Neuronal stem cell (in vitro differentiated cells): ENCODE measurements around the gene CPM.
"Not testable (repeated sequence)": the region's sequence is repeated elsewhere in the genome, so short reads cannot be mapped to it uniquely, and the experiment has no call there.

Experiments used
- DNase-seq: peaks from one replicate; pipeline ENCODE4 v3.0.0-alpha.2; 2013; ENCODE audit warnings: low spot score
- H2AFZ ChIP-seq: one replicate; pipeline ENCODE4 v1.6.1; 2013; ENCODE audit warnings: mild to moderate bottlenecking, low read length, inconsistent platforms
- H2AK5ac ChIP-seq: 2 replicates; pipeline ENCODE4 v1.6.1; 2013; ENCODE audit warnings: low read depth, mild to moderate bottlenecking, inconsistent platforms, low read length, moderate library complexity, mixed read lengths
- H2BK120ac ChIP-seq: 2 replicates; pipeline ENCODE4 v1.6.1; 2013; ENCODE audit warnings: low read depth, mild to moderate bottlenecking, inconsistent platforms, low read length, moderate library complexity, mixed read lengths
- H2BK12ac ChIP-seq: one replicate; pipeline ENCODE4 v1.6.1; 2013; ENCODE audit warnings: low read length, inconsistent platforms
- H2BK15ac ChIP-seq: 2 replicates; pipeline ENCODE4 v1.6.1; 2013; ENCODE audit warnings: mild to moderate bottlenecking, low read length, inconsistent platforms, mixed read lengths
- H2BK5ac ChIP-seq: one replicate; pipeline ENCODE4 v1.6.1; 2013; ENCODE audit warnings: inconsistent platforms, mild to moderate bottlenecking, low read length, moderate library complexity
- H3K14ac ChIP-seq: one replicate; pipeline ENCODE4 v1.6.1; 2013; ENCODE audit warnings: low read length, inconsistent platforms
- H3K18ac ChIP-seq: 2 replicates; pipeline ENCODE4 v1.6.1; 2013; ENCODE audit warnings: low read length, inconsistent platforms
- H3K23ac ChIP-seq: 2 replicates; pipeline ENCODE4 v1.6.1; 2013; ENCODE audit warnings: low read depth, mild to moderate bottlenecking, mixed read lengths, low read length, inconsistent platforms; ENCODE audit not compliant: poor library complexity
- H3K27ac ChIP-seq: replicated peaks from 3 replicates; pipeline ENCODE4 v1.5.1; 2013; ENCODE audit warnings: low read length, inconsistent platforms
- H3K27me3 ChIP-seq, 3 experiments: 2 replicates each; pipeline ENCODE4 v1.6.1; 2013; ENCODE audit warnings: low read length in 3 of 3, mild to moderate bottlenecking in 2 of 3, inconsistent platforms in 1 of 3, low read depth in 1 of 3, mixed read lengths in 1 of 3, moderate library complexity in 1 of 3; ENCODE audit not compliant: control insufficient read depth in 3 of 3, insufficient read depth in 3 of 3
- H3K36me3 ChIP-seq, 2 donors: replicated peaks in 1 of 2; 2 replicates each; pipeline ENCODE4 v1.6.1; 2013; ENCODE audit warnings: low read length in 2 of 2; ENCODE audit not compliant: control insufficient read depth in 2 of 2, insufficient read depth in 2 of 2
- H3K4ac ChIP-seq: 2 replicates; pipeline ENCODE4 v1.6.1; 2013; ENCODE audit warnings: inconsistent platforms, mild to moderate bottlenecking, low read length, moderate library complexity
- H3K4me1 ChIP-seq, 2 donors: 1 replicate in 1 of 2; 2 replicates in 1 of 2; pipeline ENCODE4 v1.6.1; 2013; ENCODE audit warnings: low read length in 2 of 2, low read depth in 1 of 2; ENCODE audit not compliant: control insufficient read depth in 2 of 2, insufficient read depth in 1 of 2
- H3K4me2 ChIP-seq: one replicate; pipeline ENCODE4 v1.6.1; 2013; ENCODE audit warnings: mild to moderate bottlenecking, low read length, inconsistent platforms; ENCODE audit not compliant: insufficient read depth, poor library complexity, severe bottlenecking
- H3K4me3 ChIP-seq, 2 donors: 2 replicates each; pipeline ENCODE4 v1.5.1; 2013; ENCODE audit warnings: low read length in 2 of 2, mild to moderate bottlenecking in 2 of 2, inconsistent platforms in 1 of 2, moderate library complexity in 1 of 2
- H3K79me1 ChIP-seq: one replicate; pipeline ENCODE4 v1.6.1; 2013; ENCODE audit warnings: low read depth, mild to moderate bottlenecking, inconsistent platforms, low read length, moderate library complexity
- H3K9ac ChIP-seq: one replicate; pipeline ENCODE4 v1.6.1; 2013; ENCODE audit warnings: mild to moderate bottlenecking, low read depth, low read length, inconsistent platforms; ENCODE audit not compliant: poor library complexity
- H3K9me3 ChIP-seq, 2 donors: replicated peaks in 1 of 2; 2 replicates each; pipeline versions ENCODE3 to v1.6.1; 2013; ENCODE audit warnings: low read length in 2 of 2, mild to moderate bottlenecking in 2 of 2, inconsistent platforms in 1 of 2, low read depth in 1 of 2, mixed read lengths in 1 of 2, moderate library complexity in 1 of 2; ENCODE audit not compliant: control insufficient read depth in 2 of 2, insufficient read depth in 1 of 2
- H4K8ac ChIP-seq: one replicate; pipeline ENCODE4 v1.6.1; 2013; ENCODE audit warnings: low read depth, mild to moderate bottlenecking, inconsistent platforms, low read length, moderate library complexity
- H4K91ac ChIP-seq: one replicate; pipeline ENCODE4 v1.6.1; 2013; ENCODE audit warnings: low read length, low read depth, mild to moderate bottlenecking, inconsistent platforms; ENCODE audit not compliant: poor library complexity
- WGBS, 2 donors: extraction: QIAGEN DNeasy Blood & Tissue Kit; methylation state at CpG; one replicate each; pipeline ENCODE4 v1.1.7; 2013; ENCODE audit warnings: missing lambda C conversion rate in 2 of 2, mixed read lengths in 1 of 2; ENCODE audit not compliant: insufficient read length in 2 of 2, insufficient replicate concordance in 1 of 2; ENCODE audit errors: extremely low coverage in 2 of 2; 5-methylcytosine and 5-hydroxymethylcytosine counted together

CPM gene

GRCh38 chr12:68823696-68824095, 109.3 kb downstream of the CPM start:
- H2AK5ac ChIP-seq, result no peak overlapping the region
- H2BK5ac ChIP-seq, result no peak overlapping the region
- H2BK15ac ChIP-seq, result no peak overlapping the region
- no peak for DNase-seq
- no peak overlapping the region for H4K8ac ChIP-seq
- no CpG with 5 or more reads among the region's 3 CpGs for whole genome bisulfite sequencing, 2 donors
- no peak overlapping the region for H3K4me2 ChIP-seq
- H3K27me3 ChIP-seq, result no peaks in the 10 kb centered on the region
- H4K91ac ChIP-seq, result no peak overlapping the region
- H3K79me1 ChIP-seq, result peaks cover 4% of the 10 kb centered on the region
- H2BK120ac ChIP-seq, result no peak overlapping the region
- H2BK12ac ChIP-seq, result no peak overlapping the region
- H3K36me3 ChIP-seq, result peaks cover 22 to 100% of the 10 kb centered on the region in 2 donors
- H2AFZ ChIP-seq, result no peak overlapping the region
- no peak overlapping the region for H3K18ac ChIP-seq
- no peak overlapping the region for H3K4me3 ChIP-seq
- H3K9me3 ChIP-seq, result no peaks in the 10 kb centered on the region
- H3K4me1 ChIP-seq, result no peaks in the 10 kb centered on the region
- no peak overlapping the region for H3K9ac ChIP-seq
- H3K23ac ChIP-seq, result no peak overlapping the region
- H3K27ac ChIP-seq, result no peak overlapping the region
- H3K14ac ChIP-seq, result no peak overlapping the region
- H3K4ac ChIP-seq, result no peak overlapping the region

- H3K36me3 ChIP-seq, result peaks cover 20 to 99% of the 10 kb centered on the region in 2 donors
- no peak overlapping the region for H2BK15ac ChIP-seq
- no peak overlapping the region for H2BK5ac ChIP-seq
- no peak overlapping the region for H2BK120ac ChIP-seq
- no peaks in the 10 kb centered on the region for H3K27me3 ChIP-seq
- no peak overlapping the region for H2BK12ac ChIP-seq
- H3K27ac ChIP-seq, result no peak overlapping the region
- H3K4me3 ChIP-seq, result no peak overlapping the region
- H3K23ac ChIP-seq, result no peak overlapping the region
- no CpG with 5 or more reads among the region's 6 CpGs for WGBS, 2 donors
- no peak overlapping the region for H2AK5ac ChIP-seq
- no peak overlapping the region for H4K8ac ChIP-seq
- DNase-seq, result no peak
- H3K9me3 ChIP-seq, result no peaks in the 10 kb centered on the region
- H4K91ac ChIP-seq, result no peak overlapping the region
- H2AFZ ChIP-seq, result no peak overlapping the region
- no peak overlapping the region for H3K9ac ChIP-seq
- no peak overlapping the region for H3K4ac ChIP-seq
- no peak overlapping the region for H3K4me2 ChIP-seq
- no peak overlapping the region for H3K18ac ChIP-seq
- no peak overlapping the region for H3K14ac ChIP-seq
- peaks cover 4% of the 10 kb centered on the region for H3K79me1 ChIP-seq
- no peaks in the 10 kb centered on the region for H3K4me1 ChIP-seq
These were observed 111.4 kb downstream of the CPM start for GRCh38 chr12:68821357-68822188.

- H4K8ac ChIP-seq, H2BK120ac ChIP-seq, DNase-seq, H3K14ac ChIP-seq, H3K18ac ChIP-seq, H2BK12ac ChIP-seq, H4K91ac ChIP-seq, H3K79me1 ChIP-seq, H3K4ac ChIP-seq, H3K23ac ChIP-seq, H3K9ac ChIP-seq, H3K4me2 ChIP-seq, H3K27me3 ChIP-seq, H3K4me3 ChIP-seq, H2BK15ac ChIP-seq, H3K27ac ChIP-seq, H3K9me3 ChIP-seq, H3K4me1 ChIP-seq, H2BK5ac ChIP-seq, H2AFZ ChIP-seq, H2AK5ac ChIP-seq: not testable (repeated sequence)
- peaks cover 13 to 99% of the 10 kb centered on the region in 2 donors for H3K36me3 ChIP-seq
- WGBS, 2 donors, result no CpG with 5 or more reads among the region's 13 CpGs
These were observed 113.5 kb downstream of the CPM start for GRCh38 chr12:68819481-68819880.

GRCh38 chr12:68815928-68816800, 116.8 kb downstream of the CPM start:
- no peak overlapping the region for H3K27ac ChIP-seq
- no peaks in the 10 kb centered on the region for H3K4me1 ChIP-seq
- no peak overlapping the region for H3K18ac ChIP-seq
- H3K79me1 ChIP-seq, result no peaks in the 10 kb centered on the region
- no peaks in the 10 kb centered on the region for H3K9me3 ChIP-seq
- H3K9ac ChIP-seq, result no peak overlapping the region
- no peak overlapping the region for H2BK120ac ChIP-seq
- H3K36me3 ChIP-seq, result peaks cover 3 to 99% of the 10 kb centered on the region in 2 donors
- no peak overlapping the region for H2BK12ac ChIP-seq
- H2BK5ac ChIP-seq, result no peak overlapping the region
- H2AFZ ChIP-seq, result no peak overlapping the region
- H3K4me3 ChIP-seq, result no peak overlapping the region
- DNase-seq, result no peak
- no peak overlapping the region for H2BK15ac ChIP-seq
- no peak overlapping the region for H3K23ac ChIP-seq
- no peak overlapping the region for H4K8ac ChIP-seq
- H3K27me3 ChIP-seq, result no peaks in the 10 kb centered on the region
- H3K4ac ChIP-seq, result no peak overlapping the region
- H2AK5ac ChIP-seq, result no peak overlapping the region
- no peak overlapping the region for H4K91ac ChIP-seq
- no CpG with 5 or more reads among the region's 8 CpGs for WGBS, 2 donors
- no peak overlapping the region for H3K4me2 ChIP-seq
- no peak overlapping the region for H3K14ac ChIP-seq
